SK-N-SH (cell line): ENCODE data around the gene CTPS1. TPM values are rescaled to one million over a fixed set of nuclear protein-coding genes. Genes with fewer than 3 reads are reported as not detected.

Experiments
- CTCF ChIA-PET: fragments of 300-600, 350-600 bp; formaldehyde crosslinking; extraction: SDS; loops from one replicate; lab custom pipeline; 2021; lab: Yijun Ruan, JAX
- POLR2A ChIA-PET: fragments of 350-600 bp; sonication (Branson Sonifier 250); formaldehyde crosslinking; extraction: SDS; loops from one replicate; lab custom pipeline; 2020; ENCODE audit warnings: antibody characterized with exemption, inconsistent platforms; lab: Yijun Ruan, JAX
- DNase-seq: peaks from one replicate; pipeline ENCODE4 v3.0.0; 2012
- H2AFZ ChIP-seq: fragments of 200-600 bp; sonication (generic); 2 replicates; pipeline ENCODE4 v1.8.1; 2016; ENCODE audit warnings: antibody characterized with exemption, mild to moderate bottlenecking, low read depth
- H3F3A ChIP-seq: fragments of 200-600 bp; sonication (generic); replicated peaks from 2 replicates; pipeline ENCODE3; 2016; ENCODE audit warnings: antibody characterized with exemption, mild to moderate bottlenecking; ENCODE audit not compliant: insufficient read depth
- H3K27ac ChIP-seq, 2 experiments: fragments of 200-500 bp in 1 of 2; fragments of 200-600 bp in 1 of 2; sonication (Bioruptor generic) in 1 of 2; sonication (generic), shearing (Covaris generic) in 1 of 2; 2 replicates each; pipeline versions ENCODE4 v1.5.1 to v1.6.1; 2014 to 2016; ENCODE audit warnings: low read depth in 2 of 2, inconsistent platforms in 1 of 2, low read length in 1 of 2, mild to moderate bottlenecking in 1 of 2, mixed read lengths in 1 of 2
- H3K27me3 ChIP-seq: fragments of 200-600 bp; sonication (generic), shearing (Covaris generic); 2 replicates; pipeline ENCODE4 v1.6.1; 2016; ENCODE audit warnings: mixed run types; ENCODE audit not compliant: insufficient read depth
- H3K36me3 ChIP-seq, 2 experiments: fragments of 200-500 bp in 1 of 2; fragments of 200-600 bp in 1 of 2; sonication (Bioruptor generic) in 1 of 2; sonication (generic) in 1 of 2; replicated peaks in 1 of 2; 2 replicates each; pipeline versions ENCODE3 to v1.5.1; 2014 to 2016; ENCODE audit warnings: low read length in 1 of 2, mild to moderate bottlenecking in 1 of 2; ENCODE audit not compliant: insufficient read depth in 2 of 2, control insufficient read depth in 1 of 2
- H3K4me1 ChIP-seq, 2 experiments: fragments of 200-500 bp in 1 of 2; fragments of 200-600 bp in 1 of 2; sonication (Bioruptor generic) in 1 of 2; sonication (generic), shearing (Covaris generic) in 1 of 2; 2 replicates each; pipeline versions ENCODE4 v1.5.1 to v1.6.1; 2014 to 2016; ENCODE audit warnings: low read depth in 1 of 2, low read length in 1 of 2, mixed run types in 1 of 2; ENCODE audit not compliant: insufficient read depth in 2 of 2, control insufficient read depth in 1 of 2
- H3K4me2 ChIP-seq: fragments of 200-600 bp; sonication (generic), shearing (Covaris generic); 2 replicates; pipeline ENCODE4 v1.6.1; 2017; ENCODE audit warnings: mixed run types
- H3K4me3 ChIP-seq, 2 experiments: fragments of 200-500 bp in 1 of 2; fragments of 200-600 bp in 1 of 2; sonication (Bioruptor generic) in 1 of 2; sonication (generic), shearing (Covaris generic) in 1 of 2; 2 replicates each; pipeline versions ENCODE4 v1.5.1 to v1.8.1; 2014 to 2016; ENCODE audit warnings: low read depth in 2 of 2, inconsistent platforms in 1 of 2, low read length in 1 of 2, mild to moderate bottlenecking in 1 of 2, mixed read lengths in 1 of 2, moderate library complexity in 1 of 2
- H3K79me2 ChIP-seq: fragments of 200-600 bp; sonication (generic); 2 replicates; pipeline ENCODE4 v1.8.1; 2017; ENCODE audit warnings: mild to moderate bottlenecking; ENCODE audit not compliant: insufficient read depth
- H3K9ac ChIP-seq: fragments of 200-600 bp; sonication (generic); 2 replicates; pipeline ENCODE4 v1.6.1; 2017; ENCODE audit warnings: mixed run types
- H3K9me2 ChIP-seq: fragments of 200-600 bp; sonication (generic); 2 replicates; pipeline ENCODE4 v1.6.1; 2017; ENCODE audit warnings: mixed run types
- H3K9me3 ChIP-seq: fragments of 200-600 bp; sonication (generic); 2 replicates; pipeline ENCODE4 v1.6.1; 2017; ENCODE audit warnings: mixed run types, mild to moderate bottlenecking, moderate library complexity
- H4K20me1 ChIP-seq: fragments of 200-600 bp; sonication (generic); 2 replicates; pipeline ENCODE4 v1.6.1; 2017; ENCODE audit warnings: mild to moderate bottlenecking, mixed run types; ENCODE audit not compliant: insufficient read depth
- CHD2 ChIP-seq: fragments of 150-350 bp; IDR thresholded peaks from 2 replicates; pipeline ENCODE4 v1.6.1; 2018; ENCODE audit warnings: low read length; ENCODE audit not compliant: partially characterized antibody
- CTCF ChIP-seq: fragments of 200-600 bp; sonication (generic); IDR thresholded peaks from 2 replicates; pipeline ENCODE4 v1.6.1; 2017; ENCODE audit warnings: antibody characterized with exemption, mild to moderate bottlenecking, moderate library complexity
- ELF1 ChIP-seq: IDR thresholded peaks from 2 replicates; pipeline ENCODE4 v1.4.0; 2012
- EZH2phosphoT487 ChIP-seq: fragments of 200-600 bp; sonication (generic); IDR thresholded peaks from 2 replicates; pipeline ENCODE4 v1.6.1; 2017; ENCODE audit warnings: low read depth, mixed run types, mild to moderate bottlenecking, antibody characterized with exemption, moderate library complexity, borderline replicate concordance
- FOSL2 ChIP-seq: IDR thresholded peaks from 2 replicates; pipeline ENCODE4 v1.4.0; 2012; ENCODE audit warnings: low read depth, mild to moderate bottlenecking, moderate library complexity, borderline replicate concordance
- FOXJ3 ChIP-seq: sonication (generic); formaldehyde crosslinking; IDR thresholded peaks from 2 replicates; pipeline ENCODE4 v1.5.1; 2020; ENCODE audit warnings: mild to moderate bottlenecking, missing genetic modification reagents
- FOXM1 ChIP-seq: IDR thresholded peaks from 2 replicates; pipeline ENCODE4 v1.4.0; 2012; ENCODE audit warnings: low read depth, mild to moderate bottlenecking
- GABPA ChIP-seq: IDR thresholded peaks from 2 replicates; pipeline ENCODE4 v1.4.0; 2012; ENCODE audit warnings: low read depth, mild to moderate bottlenecking
- GATA2 ChIP-seq: sonication (generic); formaldehyde crosslinking; IDR thresholded peaks from 2 replicates; pipeline ENCODE4 v1.5.0; 2020; ENCODE audit warnings: mild to moderate bottlenecking, missing genetic modification reagents
- JUND ChIP-seq: IDR thresholded peaks from 2 replicates; pipeline ENCODE4 v1.4.0; 2012
- NFIC ChIP-seq: IDR thresholded peaks from 2 replicates; pipeline ENCODE4 v1.4.0; 2012; ENCODE audit warnings: borderline replicate concordance
- NRF1 ChIP-seq: IDR thresholded peaks from 2 replicates; pipeline ENCODE4 v1.6.1; 2012; ENCODE audit warnings: low read depth, mild to moderate bottlenecking, low read length
- RAD21 ChIP-seq: IDR thresholded peaks from 2 replicates; pipeline ENCODE4 v1.6.1; 2012; ENCODE audit warnings: mild to moderate bottlenecking, low read length
- RCOR1 ChIP-seq: fragments of 150-350 bp; IDR thresholded peaks from 2 replicates; pipeline ENCODE4 v1.6.1; 2017; ENCODE audit warnings: antibody characterized with exemption, low read length
- RXRA ChIP-seq: IDR thresholded peaks from 2 replicates; pipeline ENCODE4 v1.4.0; 2012; ENCODE audit warnings: low read depth, mild to moderate bottlenecking, borderline replicate concordance
- SMC3 ChIP-seq: IDR thresholded peaks from 2 replicates; pipeline ENCODE4 v1.6.1; 2012; ENCODE audit warnings: low read depth, low read length, improper control_type of control experiment
- TAF1 ChIP-seq: IDR thresholded peaks from 2 replicates; pipeline ENCODE4 v1.6.1; 2012; ENCODE audit warnings: low read depth, mild to moderate bottlenecking, low read length, moderate library complexity, borderline replicate concordance
- WGBS: methylation state at CpG from one replicate; pipeline ENCODE4 v1.1.6; 2017; ENCODE audit warnings: low lambda C conversion rate; 5-methylcytosine and 5-hydroxymethylcytosine counted together
- polyA plus RNA-seq, 3 experiments: library from polyadenylated mRNA; depleted of rRNA; stranded (reverse); fragments of >200 nt; gene quantifications; 2 replicates each; pipeline ENCODE4 v1.2.3, GENCODE V29; 2012

CTPS1 gene
- polyA plus RNA-seq, 1 of the 3 experiments (the other 2 are of a cell fraction): 34.5 TPM

DNA sequence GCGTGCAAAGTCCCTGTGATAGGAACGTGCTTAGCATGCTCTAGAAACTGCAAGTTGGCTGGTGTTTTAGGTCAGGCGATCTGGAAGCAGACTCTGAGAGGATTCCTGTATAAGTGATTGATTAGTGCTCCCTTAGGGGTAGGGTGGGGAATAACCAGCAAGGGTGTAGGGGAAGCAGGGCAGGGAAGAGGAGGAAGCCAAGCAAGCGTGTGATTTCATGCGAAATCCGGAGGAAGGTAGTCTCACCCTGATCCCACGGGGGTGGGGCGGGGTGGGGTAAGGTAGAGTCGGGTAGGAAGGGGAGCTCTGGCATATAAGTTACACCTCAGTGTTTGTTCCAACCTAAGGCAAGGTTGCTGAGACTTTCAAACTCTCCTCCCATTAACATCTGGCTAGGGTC lies 24.9 kb upstream of the CTPS1 start:
- POLR2A ChIA-PET: no interaction called here
- Histone ChIP-seq H3K4me1 (peaks cover 0 to 2% of the 10 kb centered on the region in 2 experiments; a peak in 1 of 4 replicates), H3K4me3 (no peak overlapping the region), H4K20me1 (no peaks in the 10 kb centered on the region), H3K9ac (no peak overlapping the region), H3F3A (no peaks in the 10 kb centered on the region), H3K36me3 (no peaks in the 10 kb centered on the region), H3K9me2 (no peaks in the 10 kb centered on the region), H3K27me3 (no peaks in the 10 kb centered on the region), H2AFZ (no peak overlapping the region), H3K9me3 (no peaks in the 10 kb centered on the region), H3K27ac (no peak overlapping the region), H3K4me2 (no peak overlapping the region), H3K79me2 (no peaks in the 10 kb centered on the region)
- DNase-seq: no peak
- CTCF ChIA-PET: interaction anchor here (0.6 to 11.0 kb wide), 5 partner anchors 11 to 180 kb away, joined by 3 to 339 read pairs (median 3); partner anchors contain the start of gene CITED4
- WGBS: 81% methylated on average over 9 of the region's 9 CpGs
- TF ChIP-seq TAF1: no peak
- no peak for TF ChIP-seq FOXM1
- no peak for TF ChIP-seq GABPA
- no peak for TF ChIP-seq RXRA
- TF ChIP-seq NFIC: no peak
- no peak for TF ChIP-seq RAD21
- TF ChIP-seq EZH2phosphoT487: no peak
- TF ChIP-seq GATA2 (CRISPR knock-in tag): no peak

- Histone ChIP-seq H3K36me3 (no peaks in the 10 kb centered on the region), H4K20me1 (no peaks in the 10 kb centered on the region), H3F3A (no peaks in the 10 kb centered on the region), H3K9me2 (no peaks in the 10 kb centered on the region), H3K9ac (no peak overlapping the region)
- TF ChIP-seq CHD2 (no peak), FOXJ3 (CRISPR knock-in tag) (no peak), GATA2 (CRISPR knock-in tag) (no peak), NRF1 (no peak), TAF1 (no peak)
- TF ChIP-seq, all 33 proteins: peak for 0
- WGBS: 63% methylated on average over 4 of the region's 5 CpGs
- H3K4me3 ChIP-seq: no peak overlapping the region
- no peaks in the 10 kb centered on the region for H3K27me3 ChIP-seq
- H2AFZ ChIP-seq: no peak overlapping the region
- ChIA-PET POLR2A (no interaction called here), CTCF (interaction anchor here (0.6 to 11.0 kb wide), 5 partner anchors 12 to 181 kb away, joined by 3 to 339 read pairs (median 3); partner anchors contain the start of gene CITED4)
- no peak for DNase-seq
- peaks cover 0 to 2% of the 10 kb centered on the region in 2 experiments; a peak in 1 of 4 replicates for H3K4me1 ChIP-seq
- H3K4me2 ChIP-seq: no peak overlapping the region
- no peaks in the 10 kb centered on the region for H3K9me3 ChIP-seq
- H3K27ac ChIP-seq: no peak overlapping the region
- H3K79me2 ChIP-seq: no peaks in the 10 kb centered on the region
Observed at GRCh38 chr1:40955266-40955665, 24.2 kb upstream of the CTPS1 start.

- CTCF ChIA-PET: interaction anchor here (1.0 to 11.0 kb wide), 2 partner anchors 22 to 102 kb away, joined by 3 to 339 read pairs; partner anchors contain the start of gene CITED4
Observed at GRCh38 chr1:40956407-40956806, 23.1 kb upstream of the CTPS1 start.

More at GRCh38 chr1:40956407-40956806, 23.1 kb upstream of the CTPS1 start:
- peaks cover 0 to 2% of the 10 kb centered on the region in 2 experiments; a peak in 1 of 4 replicates for H3K4me1 ChIP-seq
- WGBS: 76% methylated on average over 1 of the region's 1 CpG
- H2AFZ ChIP-seq: no peak overlapping the region
- no peaks in the 10 kb centered on the region for H3F3A ChIP-seq
- no peaks in the 10 kb centered on the region for H4K20me1 ChIP-seq
- no peaks in the 10 kb centered on the region for H3K9me3 ChIP-seq
- H3K36me3 ChIP-seq: no peaks in the 10 kb centered on the region
- H3K9me2 ChIP-seq: no peaks in the 10 kb centered on the region
- H3K9ac ChIP-seq: no peak overlapping the region
- no peak overlapping the region for H3K4me2 ChIP-seq
- no peaks in the 10 kb centered on the region for H3K79me2 ChIP-seq
- DNase-seq: no peak
- POLR2A ChIA-PET: no interaction called here
- no peak overlapping the region for H3K27ac ChIP-seq
- TF ChIP-seq SMC3 (no peak), FOSL2 (no peak), ELF1 (no peak), RCOR1 (no peak), NRF1 (no peak), TAF1 (no peak), JUND (no peak), NFIC (no peak), CTCF (no peak), CHD2 (no peak)
- no peaks in the 10 kb centered on the region for H3K27me3 ChIP-seq
- no peak overlapping the region for H3K4me3 ChIP-seq
